Esophagus squamous epithelium (tissue), 4 donors: ENCODE results near the gene BRWD1.

Experiments used
- CTCF ChIP-seq, 6 experiments: fragments of 450-650 bp in 4 of 6; fragments of 200-600 bp in 2 of 6; sonication (generic) in 2 of 6; IDR thresholded peaks; one replicate each; pipeline ENCODE4 v1.5.1; 2016 to 2019; ENCODE audit warnings: antibody characterized with exemption in 6 of 6, mild to moderate bottlenecking in 4 of 6, moderate library complexity in 4 of 6
- POLR2A ChIP-seq, 4 donors: fragments of 450-650 bp; IDR thresholded peaks; one replicate each; pipeline ENCODE4 v1.6.1; 2017; ENCODE audit warnings: antibody characterized with exemption in 4 of 4, mild to moderate bottlenecking in 4 of 4, moderate library complexity in 3 of 4

- TF ChIP-seq CTCF (IDR thresholded peaks at IDR 0.05) (peak in 4 of 6 experiments; percentile 26 to 63 (median 56)), POLR2A (IDR thresholded peaks at IDR 0.05) (no peak)
Observed at GRCh38 chr21:39175154-39175553, 138.3 kb downstream of the BRWD1 start.
